Right kidney (tissue), 1 donor: ENCODE results near the gene DPCD.

Source experiments
- DNase-seq: peaks from one replicate; pipeline ENCODE4 v3.0.0-alpha.2; 2016

Gene DPCD

DNA sequence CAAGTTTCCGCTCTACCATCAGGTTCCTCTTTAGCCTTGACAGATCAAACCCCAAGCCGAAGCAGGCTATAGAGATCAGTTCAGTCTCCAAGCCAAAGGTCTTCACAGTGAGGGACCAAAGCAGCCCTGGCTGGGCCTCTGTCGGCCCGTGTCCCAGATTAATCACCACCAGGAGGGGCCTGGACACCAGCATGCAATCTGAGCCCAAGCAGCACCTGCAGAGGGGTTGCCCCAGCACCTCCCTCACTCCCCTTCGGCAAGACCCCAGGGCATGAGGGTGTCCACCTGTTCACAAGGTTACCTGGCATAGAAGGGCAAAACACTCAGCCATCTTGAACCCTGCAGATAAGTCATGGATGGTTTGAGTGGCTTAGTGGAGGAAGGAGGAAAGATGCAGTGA is 70.9 kb downstream of the DPCD start:
- DNase-seq: peak; percentile 34
